Kidney capillary endothelial cell (primary cell): ENCODE results near the gene IFIT3.
A peak's percentile ranks its signal among the peaks of the same experiment; 100 is the strongest.
"Not testable (repeated sequence)": the region's sequence is repeated elsewhere in the genome, so short reads cannot be mapped to it uniquely, and the experiment has no call there.

Experiments
- DNase-seq: peaks from one replicate; pipeline ENCODE4 v3.0.0-alpha.2; 2018; ENCODE audit warnings: low spot score

IFIT3 gene, protein sequence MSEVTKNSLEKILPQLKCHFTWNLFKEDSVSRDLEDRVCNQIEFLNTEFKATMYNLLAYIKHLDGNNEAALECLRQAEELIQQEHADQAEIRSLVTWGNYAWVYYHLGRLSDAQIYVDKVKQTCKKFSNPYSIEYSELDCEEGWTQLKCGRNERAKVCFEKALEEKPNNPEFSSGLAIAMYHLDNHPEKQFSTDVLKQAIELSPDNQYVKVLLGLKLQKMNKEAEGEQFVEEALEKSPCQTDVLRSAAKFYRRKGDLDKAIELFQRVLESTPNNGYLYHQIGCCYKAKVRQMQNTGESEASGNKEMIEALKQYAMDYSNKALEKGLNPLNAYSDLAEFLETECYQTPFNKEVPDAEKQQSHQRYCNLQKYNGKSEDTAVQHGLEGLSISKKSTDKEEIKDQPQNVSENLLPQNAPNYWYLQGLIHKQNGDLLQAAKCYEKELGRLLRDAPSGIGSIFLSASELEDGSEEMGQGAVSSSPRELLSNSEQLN

DNA sequence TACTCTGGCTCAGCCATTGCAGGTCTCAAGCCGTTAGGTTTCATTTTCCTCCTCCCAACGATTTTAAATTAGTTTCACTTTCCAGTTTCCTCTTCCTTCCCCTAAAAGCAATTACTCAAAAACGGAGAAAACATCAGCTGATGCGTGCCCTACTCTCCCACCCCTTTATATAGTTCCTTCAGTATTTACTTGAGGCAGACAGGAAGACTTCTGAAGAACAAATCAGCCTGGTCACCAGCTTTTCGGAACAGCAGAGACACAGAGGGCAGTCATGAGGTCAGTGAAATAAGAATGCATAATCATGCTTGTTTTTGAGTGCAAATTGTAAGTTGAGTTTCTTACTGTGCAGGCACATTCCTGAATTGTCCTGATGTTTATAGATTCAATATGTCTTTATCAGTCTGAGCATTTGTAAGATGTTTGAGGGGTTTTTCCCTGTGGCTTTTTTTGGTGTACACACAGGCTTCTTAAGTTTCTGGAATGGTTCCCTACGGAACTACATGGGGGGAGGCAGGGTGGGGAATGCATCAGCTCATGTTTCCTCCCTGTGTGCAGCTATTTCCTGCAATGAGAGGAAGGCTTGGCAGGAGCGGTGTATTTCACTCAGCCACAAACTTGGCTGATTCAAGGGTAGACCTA lies at the start of gene IFIT3:
IFIT3 (plus strand) TSS at position 195 of the 639 bp plus-strand sequence; CDS start at position 272, 77 bp downstream.
- peak; percentile 86 for DNase-seq

DNA sequence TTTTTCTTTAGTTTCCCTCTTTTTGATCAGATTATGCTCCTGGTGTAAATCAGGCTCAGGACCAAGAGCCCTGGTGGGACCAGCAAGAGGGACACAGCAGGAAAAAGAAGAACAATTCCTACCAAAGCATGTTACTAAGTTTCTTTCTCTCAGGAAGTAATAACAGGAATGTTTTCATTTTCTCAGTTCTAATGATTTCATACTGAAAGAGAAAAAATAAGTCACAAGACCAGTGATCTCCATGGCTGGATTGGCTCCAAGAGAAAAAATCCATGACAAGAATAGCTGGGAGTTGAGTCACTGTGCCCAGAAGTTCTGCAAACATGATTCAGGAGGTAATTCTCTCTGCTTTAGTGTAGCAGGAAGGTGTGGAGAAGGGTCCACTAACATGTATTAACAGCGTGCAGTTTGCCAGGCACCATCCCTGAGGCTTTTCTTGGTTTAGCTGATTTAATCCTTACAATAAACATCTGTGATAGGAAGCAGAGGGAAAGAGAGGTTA lies 49.7 kb upstream of the IFIT3 start:
- DNase-seq: peak; percentile 94

DNA sequence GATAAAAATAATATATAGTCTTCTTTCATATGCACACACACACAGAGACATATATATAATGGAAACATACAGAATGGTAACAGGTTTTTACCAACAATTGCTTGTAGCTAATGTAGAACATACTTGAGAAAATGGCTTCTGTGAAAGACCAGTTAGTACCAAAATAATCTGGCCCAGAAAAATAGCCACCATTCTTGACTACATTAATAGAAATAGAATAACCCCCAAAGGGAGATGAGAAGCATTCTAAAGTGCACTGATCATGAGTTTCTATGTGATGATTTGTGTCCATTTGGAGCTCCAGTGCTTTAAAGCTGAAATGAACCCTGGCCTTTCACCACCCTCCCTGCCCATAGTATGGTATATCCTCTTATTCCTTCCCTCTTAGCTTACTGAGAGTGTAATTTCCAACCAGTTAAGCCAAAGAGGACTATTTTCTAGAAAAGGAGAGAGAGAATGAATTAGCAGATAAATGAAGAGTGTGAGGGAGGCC lies 48.9 kb upstream of the IFIT3 start:
- DNase-seq: no peak

DNA sequence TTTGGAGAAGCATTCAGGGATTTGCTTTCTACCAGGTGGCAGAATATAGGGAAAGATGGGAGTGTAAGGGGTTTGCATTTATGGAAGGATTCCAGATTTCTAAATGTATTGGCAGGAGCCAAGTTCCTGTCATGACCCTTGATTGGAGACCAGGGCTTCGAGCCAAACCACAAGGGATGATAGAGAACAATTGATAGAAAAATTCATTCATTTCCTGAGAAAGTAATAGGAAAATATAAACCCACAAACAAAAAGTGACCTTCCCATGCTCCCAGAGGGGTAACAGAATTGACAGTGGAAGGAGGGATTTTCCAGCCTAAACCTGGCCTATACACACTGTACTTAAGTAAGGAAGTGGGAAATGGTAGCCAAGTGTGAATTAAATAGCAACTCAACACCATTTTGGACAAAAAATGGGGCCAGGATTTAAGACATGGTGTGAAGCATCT lies 48.4 kb upstream of the IFIT3 start:
- DNase-seq: no peak

DNA sequence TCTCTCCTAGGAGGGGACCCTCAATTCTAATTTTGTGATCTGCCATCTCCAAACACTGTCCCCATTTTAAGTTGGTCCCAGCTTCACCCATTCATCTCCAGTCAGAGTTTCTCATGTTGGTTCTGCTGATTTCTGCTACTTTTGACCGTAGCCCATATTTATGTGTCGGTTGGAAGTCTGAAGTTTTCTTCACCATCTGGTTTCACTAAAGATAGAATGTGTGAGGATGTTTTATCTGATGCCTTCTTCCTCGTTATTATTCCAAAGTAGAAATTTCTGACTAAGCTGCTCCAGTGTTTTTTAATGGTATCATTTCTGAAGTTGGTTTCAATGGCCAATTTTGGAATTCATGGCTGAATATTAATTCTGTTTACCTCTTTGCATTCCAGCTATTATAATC lies 47.3 kb upstream of the IFIT3 start:
- DNase-seq: no peak

DNA sequence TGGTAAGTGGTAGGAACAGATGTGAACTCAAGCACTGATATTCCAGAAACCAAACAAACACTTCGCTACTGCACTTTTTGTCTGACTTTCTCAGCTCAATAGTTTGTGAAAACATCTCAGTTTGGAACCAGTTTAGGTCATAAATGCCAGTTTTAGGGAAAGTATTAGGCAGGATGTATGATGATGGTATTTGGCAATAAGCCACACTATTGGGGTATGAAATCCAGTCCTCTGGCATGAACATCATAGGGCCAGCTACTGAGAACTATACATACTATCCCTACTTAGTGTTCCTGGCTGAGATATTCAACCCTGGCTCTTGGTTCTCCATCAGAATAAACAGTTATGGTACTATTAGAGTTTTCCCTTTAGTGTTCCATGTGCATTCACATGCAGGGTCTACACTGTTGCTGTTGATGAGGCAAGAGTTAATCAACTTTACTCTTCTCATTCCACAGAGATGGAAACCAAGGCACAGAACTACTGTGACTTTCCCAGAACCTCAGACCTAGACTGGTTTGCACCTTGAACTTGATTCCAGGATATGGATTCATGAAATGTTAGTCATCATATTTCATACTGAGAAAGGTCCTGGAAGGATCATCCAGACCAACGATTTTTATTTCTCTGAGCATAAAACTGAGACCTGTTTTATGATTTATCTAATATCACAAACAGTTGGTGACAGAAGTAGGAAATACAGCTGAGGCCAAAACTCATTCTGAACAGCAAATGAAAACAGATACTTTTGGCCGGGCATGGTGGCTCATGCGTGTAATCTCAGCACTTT lies 46.0 kb upstream of the IFIT3 start:
- no peak for DNase-seq

DNA sequence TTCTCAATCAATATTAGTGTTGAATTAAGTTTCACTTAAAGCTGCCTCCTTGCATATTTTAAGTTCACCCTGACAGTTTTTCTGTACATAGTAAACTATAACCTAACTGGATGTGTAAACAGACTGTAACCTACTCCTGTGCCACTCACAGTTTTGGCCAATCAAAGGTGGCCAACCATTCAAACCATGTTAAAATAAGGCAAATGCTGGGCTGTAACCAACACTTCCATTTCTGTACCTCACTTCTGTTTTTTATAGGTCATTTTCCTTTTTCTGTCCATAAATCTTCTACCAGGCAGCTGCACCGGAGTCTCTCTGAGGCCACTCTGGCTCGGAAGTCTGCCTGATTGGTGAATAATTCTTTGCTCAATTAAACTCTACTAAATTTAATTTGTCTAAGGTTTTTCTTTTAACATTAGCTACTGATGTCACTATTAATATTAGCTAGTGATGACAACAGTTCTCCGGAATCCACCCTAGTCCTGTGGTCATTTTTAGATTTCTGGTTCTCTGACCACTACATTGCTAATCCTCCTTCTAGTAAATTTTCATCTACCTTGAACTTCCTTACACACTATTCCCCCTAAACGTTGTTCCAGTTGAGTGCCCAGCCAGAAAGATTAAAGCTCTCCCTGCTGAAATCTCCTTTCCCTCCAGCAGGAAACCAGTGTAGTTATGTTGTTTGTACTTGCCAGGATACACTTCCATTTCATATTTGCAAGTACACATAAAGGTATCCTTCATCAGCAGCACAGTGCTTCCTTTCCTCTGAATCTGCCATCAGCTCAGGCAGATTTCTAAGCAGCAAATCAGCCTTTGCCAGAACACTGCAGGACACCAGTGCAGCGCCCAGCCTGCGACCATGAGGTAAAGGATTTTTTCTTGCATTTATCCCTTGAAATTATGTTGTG lies 44.5 kb upstream of the IFIT3 start:
- DNase-seq: no peak

DNA sequence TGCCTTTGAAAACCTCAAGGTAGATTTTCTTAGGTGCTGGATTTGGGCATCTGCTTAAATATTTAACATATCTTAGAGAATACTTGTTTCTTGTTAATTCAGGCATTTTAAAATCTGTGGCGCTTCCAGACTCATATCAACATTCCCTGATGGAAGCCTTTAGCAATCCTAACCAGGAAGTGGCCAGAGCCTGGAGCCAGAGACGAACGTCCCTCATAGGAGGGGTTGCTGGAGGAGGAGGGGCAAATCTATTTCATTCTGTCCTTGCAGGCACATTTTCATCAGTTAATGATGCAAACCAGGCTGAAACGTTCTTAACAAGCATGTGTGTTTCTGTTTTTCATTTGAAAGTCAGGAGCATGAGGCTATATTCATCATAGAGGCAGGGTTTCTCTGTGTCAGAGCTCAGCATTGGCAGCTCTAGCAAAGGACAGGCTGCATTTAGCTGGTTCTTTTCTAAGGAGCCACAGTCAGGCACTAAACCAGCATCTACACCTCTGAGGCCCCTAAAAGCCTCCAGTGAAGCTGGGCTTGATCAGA lies 43.8 kb upstream of the IFIT3 start:
- no peak for DNase-seq

DNA sequence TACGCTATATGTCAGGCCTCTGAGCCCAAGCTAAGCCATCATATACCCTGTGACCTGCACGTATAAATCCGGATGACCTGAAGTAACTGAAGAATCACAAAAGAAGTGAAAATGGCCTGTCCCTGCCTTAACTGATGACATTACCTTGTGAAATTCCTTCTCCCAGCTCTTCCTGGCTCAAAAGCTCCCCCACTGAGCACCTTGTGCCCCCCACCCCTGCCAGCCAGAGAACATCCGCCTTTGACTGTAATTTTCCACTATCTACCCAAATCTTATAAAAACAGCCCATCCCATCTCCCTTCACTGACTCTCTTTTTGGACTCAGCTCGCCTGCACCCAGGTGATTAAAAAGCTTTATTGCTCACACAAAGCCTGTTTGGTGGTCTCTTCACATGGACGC lies 43.1 kb upstream of the IFIT3 start:
- not testable (repeated sequence) for DNase-seq

DNA sequence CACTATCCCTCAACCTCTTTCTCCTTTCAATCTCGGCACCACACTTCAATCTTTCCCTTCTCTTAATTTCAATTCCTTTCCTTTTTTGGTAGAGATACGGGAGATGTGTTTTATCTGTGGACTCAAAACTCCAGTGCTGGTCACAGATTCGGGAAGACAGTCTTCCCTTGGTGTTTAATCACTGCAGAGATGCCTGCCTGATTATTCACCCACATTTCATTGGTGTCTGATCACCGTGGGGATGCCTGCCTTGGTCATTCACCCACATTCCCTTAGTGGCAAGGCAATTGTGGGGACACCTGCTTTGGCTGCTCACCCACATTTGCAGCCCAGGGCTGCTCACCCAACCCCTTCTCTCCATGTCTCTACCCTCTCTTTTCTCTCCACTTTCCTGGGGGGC lies 42.5 kb upstream of the IFIT3 start:
- not testable (repeated sequence) for DNase-seq

DNA sequence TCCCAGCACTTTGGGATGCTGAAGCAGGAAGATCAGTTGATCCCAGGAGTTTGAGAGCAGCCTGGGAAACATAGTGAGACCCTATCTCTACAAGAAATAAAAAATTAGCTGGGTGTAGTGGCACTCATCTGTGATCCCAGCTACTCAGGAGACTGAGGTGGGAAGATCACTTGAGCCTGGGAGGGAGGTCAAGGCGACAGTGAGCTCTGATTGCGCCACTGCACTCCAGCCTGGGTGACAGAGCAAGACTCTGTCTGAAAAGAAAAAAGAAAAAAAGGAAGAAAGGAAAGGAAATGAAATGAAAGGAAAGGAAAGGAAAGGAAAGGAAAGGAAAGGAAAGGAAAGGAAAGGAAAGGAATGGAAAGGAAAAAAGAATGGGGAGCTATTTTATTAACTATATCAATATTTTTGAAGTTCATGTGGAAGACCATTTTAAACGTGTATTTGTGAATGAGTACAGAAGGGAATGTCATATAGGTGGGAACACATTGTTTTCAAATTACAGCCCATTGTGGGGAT lies 33.0 kb upstream of the IFIT3 start:
- no peak for DNase-seq

DNA sequence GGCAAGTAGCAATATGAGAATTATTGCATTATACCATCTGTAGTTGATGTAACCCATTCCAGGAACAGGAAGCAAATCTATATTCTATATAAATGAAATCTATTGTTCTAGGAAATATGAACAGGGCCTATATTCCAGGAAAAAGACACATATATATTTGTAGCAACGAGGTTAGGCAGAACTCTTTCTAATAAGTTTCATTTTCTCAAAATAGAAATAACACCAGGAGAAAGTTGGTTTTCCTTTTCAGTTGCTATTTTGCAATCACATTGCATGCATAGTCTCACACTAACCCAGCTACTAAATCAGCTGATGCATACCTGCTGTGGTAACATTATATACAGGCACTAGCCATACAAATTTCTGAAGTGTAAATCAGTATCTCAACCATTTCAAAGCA lies 32.2 kb upstream of the IFIT3 start:
- no peak for DNase-seq

DNA sequence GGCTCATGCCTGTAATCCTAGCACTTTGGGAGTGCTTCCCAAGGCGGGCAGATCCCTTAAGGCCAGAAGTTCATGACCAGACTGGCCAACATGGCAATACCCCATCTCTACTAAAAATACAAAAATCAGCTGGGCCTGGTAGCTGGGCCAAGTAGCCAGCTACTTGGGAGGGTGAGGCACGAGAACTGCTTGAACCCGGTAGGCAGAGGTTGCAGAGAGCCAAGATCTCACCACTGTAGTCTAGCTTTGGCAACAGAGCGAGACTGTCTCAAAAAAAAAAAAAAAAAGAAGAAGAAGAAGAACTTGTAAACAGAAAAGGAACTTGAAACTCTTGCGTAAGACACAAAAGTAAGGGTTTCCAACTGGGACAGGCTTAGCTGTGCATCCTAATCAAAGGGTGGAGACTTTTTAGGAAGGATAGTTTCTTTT lies 31.6 kb upstream of the IFIT3 start:
- DNase-seq: no peak

DNA sequence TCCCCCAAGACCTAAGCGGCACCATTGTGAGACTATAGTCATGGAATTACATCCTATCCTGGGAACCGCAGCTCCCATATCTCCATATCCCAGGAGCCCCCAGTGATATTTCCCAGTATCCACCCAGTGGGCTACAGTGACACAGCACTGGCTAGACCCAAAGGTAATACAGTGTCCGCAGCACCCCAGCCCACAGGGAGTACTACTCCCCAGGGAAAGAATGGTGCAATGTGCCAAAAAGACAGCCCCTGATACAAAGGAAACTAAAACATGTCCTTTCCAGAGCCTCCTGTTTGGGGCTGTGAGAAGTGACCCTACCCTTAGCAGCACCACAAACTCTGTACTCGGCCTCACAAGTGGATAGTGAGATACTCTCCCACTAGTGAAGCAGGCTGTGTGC lies 30.4 kb upstream of the IFIT3 start:
- DNase-seq: no peak

DNA sequence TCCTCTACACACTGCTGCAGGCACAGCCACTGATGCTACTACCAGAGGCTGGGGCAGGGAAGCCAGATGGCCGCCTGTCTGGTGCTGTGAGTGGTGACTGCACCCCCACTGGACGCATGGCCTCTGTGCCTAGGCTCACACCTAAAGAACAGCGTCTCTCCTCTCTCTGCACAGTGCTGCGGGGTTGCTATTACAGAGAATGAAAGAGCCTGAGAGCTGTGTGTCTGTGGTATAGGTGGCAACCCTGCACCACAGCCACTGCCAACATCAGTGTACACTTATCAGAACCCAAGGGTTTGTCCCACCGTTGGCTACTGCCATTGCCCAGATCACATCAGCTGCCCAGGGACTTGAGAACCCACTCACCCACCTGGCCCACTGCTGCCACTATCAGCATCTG lies 30.0 kb upstream of the IFIT3 start:
- DNase-seq: no peak

DNA sequence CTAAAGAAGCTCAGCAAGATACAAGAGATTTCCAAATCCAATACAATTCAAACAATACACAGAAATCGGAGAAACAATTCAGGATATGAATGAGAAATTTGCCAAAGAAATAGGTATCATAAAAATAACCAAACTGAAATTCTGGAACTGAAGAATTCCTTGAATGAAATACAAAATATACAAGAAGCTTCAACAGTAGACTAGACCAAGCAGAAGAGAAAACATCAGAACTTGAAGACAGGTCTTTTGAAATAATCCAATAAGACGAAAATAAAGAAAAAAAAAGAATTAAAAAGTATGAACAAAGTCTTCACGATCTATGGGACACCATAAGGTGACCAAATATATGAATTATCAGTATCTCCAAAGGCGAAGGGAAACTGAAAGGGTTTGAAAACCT lies 28.8 kb upstream of the IFIT3 start:
- DNase-seq: no peak

DNA sequence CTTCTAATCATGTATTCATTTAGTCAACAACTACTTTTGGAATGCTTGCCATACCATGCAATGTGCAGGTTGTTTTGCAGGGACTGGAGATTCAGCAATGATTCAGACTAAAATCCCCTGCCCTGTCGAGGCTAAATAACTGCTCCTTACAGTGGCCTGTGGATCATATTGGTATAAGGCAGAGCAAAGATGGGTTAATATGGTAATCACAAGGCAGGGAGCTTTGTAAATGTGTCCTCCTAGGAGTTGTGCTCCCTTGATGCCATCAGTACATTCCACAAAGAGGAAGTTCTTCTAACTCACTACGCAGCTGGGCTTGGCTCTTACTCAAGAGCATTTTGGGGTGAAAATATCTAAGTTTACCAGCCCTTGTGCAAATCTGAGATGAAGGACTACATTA lies 26.6 kb upstream of the IFIT3 start:
- DNase-seq: no peak

DNA sequence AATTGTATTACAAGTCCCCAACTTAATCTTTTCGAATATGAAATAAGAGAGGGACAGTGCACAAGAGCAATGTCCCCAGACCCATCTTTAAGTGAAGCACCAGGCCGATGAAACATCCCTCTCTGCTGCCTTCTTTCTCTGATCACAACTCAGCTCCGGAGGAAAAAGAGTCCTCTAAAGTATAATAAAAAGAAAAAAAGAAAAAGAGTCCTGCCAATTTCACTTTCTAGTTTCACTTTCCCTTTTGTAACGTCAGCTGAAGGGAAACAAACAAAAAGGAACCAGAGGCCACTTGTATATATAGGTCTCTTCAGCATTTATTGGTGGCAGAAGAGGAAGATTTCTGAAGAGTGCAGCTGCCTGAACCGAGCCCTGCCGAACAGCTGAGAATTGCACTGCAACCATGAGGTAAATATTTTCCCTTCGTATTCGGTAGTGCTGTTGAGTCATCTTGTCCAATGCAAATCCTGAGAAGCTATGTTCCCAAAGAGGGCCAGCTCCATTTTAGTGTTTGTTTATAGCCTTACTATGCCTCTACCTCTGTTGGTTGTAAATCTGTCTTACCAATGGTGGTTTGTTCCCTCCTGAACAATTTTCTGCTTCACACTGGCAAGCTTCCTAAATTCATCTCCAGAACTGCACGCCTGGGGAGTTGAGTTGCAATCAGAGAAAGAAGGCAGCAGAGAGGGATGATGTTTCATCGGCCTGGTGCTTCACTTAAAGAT lies 25.9 kb upstream of the IFIT3 start, which contains the start of gene IFIT2:
IFIT2 (plus strand) TSS at position 326 of the 725 bp plus-strand sequence; CDS start at position 404, 78 bp downstream.
- peak; percentile 25 for DNase-seq

DNA sequence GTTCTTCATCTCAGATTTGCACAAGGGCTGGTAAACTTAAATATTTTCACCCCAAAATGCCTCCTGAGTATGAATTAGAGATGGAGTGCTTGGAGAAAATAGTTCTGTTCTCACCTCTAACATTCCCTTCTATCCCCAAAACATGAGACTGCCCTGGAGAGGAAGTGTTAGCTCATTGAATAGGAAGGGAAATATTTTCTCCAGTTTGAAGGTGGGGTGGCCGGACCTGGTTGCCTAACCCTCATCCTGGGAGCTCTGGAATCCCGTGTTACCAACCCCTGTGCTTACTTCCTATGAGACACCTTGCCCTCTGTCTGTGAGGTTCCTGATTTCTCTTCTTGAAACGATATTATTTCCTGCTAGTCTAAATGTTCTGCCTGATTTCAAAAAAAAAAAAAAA lies 25.2 kb upstream of the IFIT3 start:
- no peak for DNase-seq

DNA sequence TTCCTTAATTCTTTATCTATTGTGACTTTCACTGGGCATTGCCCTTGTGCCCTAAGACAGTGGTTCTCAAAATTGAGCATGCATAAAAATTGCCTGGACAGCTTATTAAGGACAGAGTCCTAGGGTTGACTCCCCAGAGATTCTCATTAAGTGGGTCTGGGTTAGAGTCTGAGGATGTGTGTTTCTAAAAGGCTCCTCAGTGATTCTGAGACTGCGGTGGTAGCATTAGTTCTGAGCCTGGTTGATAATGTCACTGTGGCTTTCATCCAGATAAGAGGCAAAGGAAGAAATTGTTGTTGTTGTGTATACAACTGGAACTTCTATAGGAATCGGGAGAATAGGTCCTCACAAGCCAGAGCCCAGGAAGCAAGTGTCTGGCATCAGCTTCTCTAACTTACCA lies 24.6 kb upstream of the IFIT3 start:
- DNase-seq: no peak
